NCI-H187 treated with DMSO at 0.1 percent for 48 hours (cell line): ENCODE measurements around the gene ADCY1.

Source experiments
- DNase-seq: peaks from one replicate; lab custom pipeline; 2025; lab: John Stamatoyannopoulos, UW

The ADCY1 gene

GRCh38 chr7:45578022-45578421, 3.9 kb downstream of the ADCY1 start:
- DNase-seq, result no peak

- no peak for DNase-seq
Observed at GRCh38 chr7:45578467-45578866, 4.3 kb downstream of the ADCY1 start.

GRCh38 chr7:45579391-45579801, 5.2 kb downstream of the ADCY1 start:
- no peak for DNase-seq

GRCh38 chr7:45580053-45580872, 6.1 kb downstream of the ADCY1 start:
- DNase-seq, result no peak

GRCh38 chr7:45581271-45581780, 7.2 kb downstream of the ADCY1 start:
- DNase-seq, result no peak

GRCh38 chr7:45582136-45582749, 8.1 kb downstream of the ADCY1 start:
- no peak for DNase-seq

GRCh38 chr7:45582868-45583277, 8.7 kb downstream of the ADCY1 start:
- no peak for DNase-seq

GRCh38 chr7:45583296-45583695, 9.1 kb downstream of the ADCY1 start:
- DNase-seq, result no peak

- DNase-seq, result no peak
Observed at GRCh38 chr7:45584261-45585210, 10.4 kb downstream of the ADCY1 start.

GRCh38 chr7:45585628-45586027, 11.5 kb downstream of the ADCY1 start:
- no peak for DNase-seq

GRCh38 chr7:45586542-45587520, 12.7 kb downstream of the ADCY1 start:
- DNase-seq, result no peak

GRCh38 chr7:45588466-45588865, 14.3 kb downstream of the ADCY1 start:
- no peak for DNase-seq

- DNase-seq, result no peak
Observed at GRCh38 chr7:45589061-45589460, 14.9 kb downstream of the ADCY1 start.

GRCh38 chr7:45589915-45590678, 15.9 kb downstream of the ADCY1 start:
- DNase-seq, result no peak

- no peak for DNase-seq
Observed at GRCh38 chr7:45590679-45591057, 16.5 kb downstream of the ADCY1 start.

- DNase-seq, result no peak
Observed at GRCh38 chr7:45591101-45591906, 17.1 kb downstream of the ADCY1 start.

GRCh38 chr7:45592230-45592991, 18.2 kb downstream of the ADCY1 start:
- no peak for DNase-seq

- no peak for DNase-seq
Observed at GRCh38 chr7:45593121-45593541, 19.0 kb downstream of the ADCY1 start.

GRCh38 chr7:45593877-45594276, 19.7 kb downstream of the ADCY1 start:
- no peak for DNase-seq
